HG03457 (cell line): ENCODE data around the gene DYDC2.
"Not testable (repeated sequence)": the region's sequence is repeated elsewhere in the genome, so short reads cannot be mapped to it uniquely, and the experiment has no call there.

Source experiments
- ATAC-seq: cut with Tn5 transposase; IDR thresholded peaks from one replicate; pipeline ENCODE4 v1.9.1; 2021; ENCODE audit warnings: moderate number of reproducible peaks; ENCODE audit not compliant: unreplicated experiment

DYDC2 gene

DNA sequence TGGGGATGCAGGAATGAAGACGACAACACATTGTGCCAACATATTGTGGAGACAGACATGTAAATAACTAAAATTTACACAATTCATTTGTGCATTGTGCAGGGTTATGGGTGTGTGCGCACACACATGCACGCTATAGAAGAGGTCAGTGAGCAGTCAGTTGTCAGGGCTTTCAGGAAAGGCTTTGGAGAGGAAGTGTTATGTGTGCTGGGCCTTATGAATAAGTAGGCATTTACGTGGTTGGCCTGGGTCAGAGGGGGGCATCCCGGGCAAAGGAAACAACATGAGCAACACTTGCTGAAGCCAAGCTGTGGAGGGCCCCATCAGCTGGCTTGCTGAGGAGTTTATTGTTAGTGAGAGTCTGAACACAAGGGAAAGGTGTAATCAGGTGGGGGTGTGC lies 55.9 kb downstream of the DYDC2 start:
- ATAC-seq, result no peak

DNA sequence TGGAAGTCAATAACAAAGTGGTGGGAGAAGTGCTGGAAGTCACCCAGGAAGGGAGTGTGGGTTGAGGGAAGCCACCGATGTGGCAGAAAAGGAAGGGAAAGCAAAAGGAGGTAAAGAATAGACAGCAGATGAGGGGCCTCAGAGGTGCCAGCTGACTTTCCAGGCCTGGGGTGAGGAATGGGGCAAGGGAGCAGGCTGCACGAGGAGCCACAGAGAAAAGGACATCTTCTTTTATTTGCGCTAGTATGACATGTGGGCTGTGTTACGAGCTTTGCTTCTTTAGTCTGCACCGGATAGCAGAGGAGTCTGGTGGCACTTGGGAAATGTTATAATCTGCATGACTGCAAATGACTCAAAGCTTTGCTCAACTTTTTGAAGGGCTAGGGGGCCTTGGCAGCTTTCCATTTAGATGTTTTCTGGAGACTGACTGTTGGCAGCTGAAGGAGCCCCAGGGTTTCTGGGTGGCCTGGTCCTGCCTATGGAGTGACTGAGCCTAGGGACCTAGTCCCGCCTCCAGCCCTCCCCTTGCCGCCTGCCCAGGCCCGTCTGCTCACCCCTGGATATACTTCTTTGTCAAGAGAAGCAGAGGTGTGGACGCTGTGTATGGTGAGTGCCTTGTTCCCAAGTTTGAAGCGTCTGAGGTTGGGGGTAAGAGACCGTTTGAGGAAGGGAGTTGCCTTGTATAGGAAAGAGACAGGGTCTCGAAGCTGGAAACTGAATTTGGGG lies 56.9 kb downstream of the DYDC2 start:
- no peak for ATAC-seq

DNA sequence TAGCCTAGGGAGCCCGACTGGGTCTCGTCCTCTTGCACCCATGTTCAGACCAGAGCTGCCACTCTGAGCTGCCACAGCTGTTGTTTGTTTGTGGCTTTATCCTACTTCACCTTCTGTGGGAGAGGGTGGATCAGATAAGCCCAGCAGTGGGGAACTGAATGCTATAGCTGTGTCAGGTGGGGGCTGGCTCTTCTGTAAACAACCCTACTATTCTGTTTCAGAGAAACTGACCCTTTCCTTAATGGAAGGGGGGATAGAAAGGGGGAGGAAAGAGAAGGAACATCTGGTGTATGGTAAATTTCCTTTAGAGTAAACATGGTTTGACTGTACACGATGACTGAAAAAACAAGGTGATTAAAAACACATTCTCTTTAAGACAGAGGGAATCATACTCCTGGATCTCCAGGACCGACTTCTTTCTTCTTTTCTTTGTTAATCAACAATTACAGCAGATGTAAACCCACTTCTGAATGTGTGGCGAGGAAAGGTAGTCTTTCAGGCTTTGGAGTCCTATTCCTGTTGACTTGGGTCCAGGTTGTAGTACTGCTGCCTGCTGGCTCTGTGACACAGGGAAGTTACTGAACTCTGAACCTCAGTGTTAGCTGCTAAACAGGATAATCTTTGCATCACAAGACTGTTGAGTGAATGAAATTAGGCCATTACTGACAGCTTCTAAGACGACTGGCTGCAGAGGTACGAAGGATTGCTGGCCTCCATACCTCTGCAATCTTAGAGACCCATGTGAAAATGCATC lies 57.7 kb downstream of the DYDC2 start:
- no peak for ATAC-seq

DNA sequence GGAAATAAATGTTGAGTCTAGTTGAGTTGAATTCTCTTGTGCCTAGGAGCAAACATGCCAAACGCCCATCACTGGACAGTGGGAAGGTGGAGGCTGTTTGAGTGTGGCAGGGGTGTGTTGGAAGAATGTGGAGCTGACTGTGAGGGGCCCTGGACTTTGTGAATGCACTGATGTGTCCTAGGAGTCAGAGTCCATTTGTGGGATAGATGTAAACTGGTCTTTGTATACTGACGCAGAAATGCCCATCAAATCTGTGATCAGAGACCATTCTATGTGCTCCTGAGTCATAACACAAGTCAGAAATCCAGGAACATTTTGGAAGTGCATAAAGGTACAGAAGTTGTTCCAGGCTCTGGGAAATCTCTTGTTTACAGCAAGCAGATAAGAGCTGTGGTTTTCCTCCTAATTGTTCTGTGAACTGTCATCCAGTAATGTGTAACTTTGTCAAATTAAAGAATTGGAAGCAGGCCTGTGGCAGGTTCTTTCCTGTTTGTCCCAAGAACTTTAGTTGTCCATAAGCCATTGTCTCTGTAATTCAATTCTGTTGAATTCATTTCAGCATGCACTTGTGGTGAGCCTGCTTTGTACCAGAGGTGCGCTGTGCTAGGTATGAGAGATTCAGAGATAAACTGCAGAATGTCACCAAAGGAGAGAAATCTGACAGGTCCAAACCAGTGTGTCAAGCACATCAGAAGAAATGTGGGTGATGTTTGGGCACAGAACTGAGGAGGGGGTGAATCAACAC lies 59.3 kb downstream of the DYDC2 start:
- no peak for ATAC-seq

DNA sequence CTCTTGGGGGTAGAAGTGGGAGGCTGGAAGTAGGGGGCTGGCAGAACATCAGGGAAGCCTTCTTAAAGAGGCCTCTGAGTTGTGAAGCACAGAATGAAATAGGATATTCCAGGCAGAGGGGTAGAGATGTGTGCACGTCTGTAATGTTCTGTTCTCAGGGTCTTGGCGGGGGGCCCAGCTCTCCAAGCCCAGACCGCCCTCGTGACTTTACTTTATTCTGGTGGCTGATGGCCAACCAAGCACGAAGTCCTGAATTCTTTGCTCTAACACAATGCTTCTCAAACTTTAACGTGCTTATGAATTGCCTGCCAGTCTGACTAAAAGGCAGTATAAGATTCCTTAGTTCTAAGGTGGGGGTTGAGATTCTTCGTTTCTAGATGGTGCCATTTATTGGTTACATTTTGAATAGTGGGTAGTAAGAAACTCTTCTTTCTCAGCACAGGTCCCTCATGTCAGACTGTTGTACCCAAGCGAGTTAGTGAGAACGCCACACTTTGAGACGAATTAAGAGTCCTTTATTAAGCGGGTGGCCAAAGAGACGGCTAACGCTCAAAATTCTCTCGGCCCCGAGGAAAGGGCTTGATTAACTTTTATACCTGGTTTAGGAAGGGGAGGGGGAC lies 60.0 kb downstream of the DYDC2 start:
- ATAC-seq, result no peak

DNA sequence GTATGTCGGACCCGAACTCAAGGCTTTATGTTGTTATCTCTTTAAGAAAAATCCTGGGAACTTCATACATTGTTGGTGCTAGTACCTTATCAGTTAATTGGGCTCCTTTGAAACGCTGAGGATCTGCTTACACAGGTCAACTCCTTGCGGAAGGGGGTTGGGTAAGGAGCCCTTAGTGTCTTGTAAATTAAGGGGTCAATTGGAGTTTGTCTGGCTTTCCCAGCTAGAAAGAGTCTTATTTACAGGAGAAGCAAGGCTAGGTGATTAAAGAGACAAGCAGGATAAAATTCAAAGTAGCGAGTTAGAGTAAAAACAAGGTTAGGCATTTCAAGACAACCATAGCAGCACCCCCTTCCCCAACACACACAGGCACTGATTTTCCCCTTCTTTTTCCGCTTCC lies 60.7 kb downstream of the DYDC2 start:
- ATAC-seq, result not testable (repeated sequence)
